Esophagus muscularis mucosa (tissue), 4 donors: Measurements from ENCODE around the gene FAN1. TPM values are rescaled to one million over a fixed set of nuclear protein-coding genes. Genes with fewer than 3 reads are reported as not detected.
"Not testable (repeated sequence)": the region's sequence is repeated elsewhere in the genome, so short reads cannot be mapped to it uniquely, and the experiment has no call there.

Source experiments
- DNase-seq: peaks from one replicate; pipeline ENCODE4 v3.0.0-alpha.2; 2017; ENCODE audit errors: extremely low spot score
- H3K27ac ChIP-seq, 4 donors: fragments of 200-600 bp; sonication (generic); replicated peaks in 1 of 4; 1 replicate in 3 of 4; 2 replicates in 1 of 4; pipeline ENCODE4 v1.5.1; 2016 to 2019; ENCODE audit warnings: mild to moderate bottlenecking in 1 of 4
- H3K27me3 ChIP-seq, 4 donors: fragments of 200-600 bp; sonication (generic); one replicate each; pipeline versions ENCODE4 v1.5.1 to v1.6.0; 2016 to 2019
- H3K36me3 ChIP-seq, 4 donors: fragments of 200-600 bp; sonication (generic); one replicate each; pipeline ENCODE4 v1.5.1; 2016 to 2019
- H3K4me1 ChIP-seq, 4 donors: fragments of 200-600 bp; sonication (generic); one replicate each; pipeline ENCODE4 v1.5.1; 2016 to 2019
- H3K4me3 ChIP-seq, 4 donors: fragments of 200-600 bp; sonication (generic); 1 replicate in 2 of 4; 2 replicates in 2 of 4; pipeline ENCODE4 v1.5.1; 2016 to 2019; ENCODE audit warnings: mild to moderate bottlenecking in 4 of 4, moderate library complexity in 1 of 4
- H3K9me3 ChIP-seq, 4 donors: fragments of 200-600 bp; sonication (generic); 1 replicate in 3 of 4; 2 replicates in 1 of 4; pipeline ENCODE4 v1.5.1; 2016 to 2019
- EP300 ChIP-seq: sonication (generic); formaldehyde crosslinking; IDR thresholded peaks from one replicate; pipeline ENCODE4 v1.6.1; 2017; ENCODE audit warnings: antibody characterized with exemption
- POLR2A ChIP-seq: fragments of 450-650 bp; IDR thresholded peaks from one replicate; pipeline ENCODE4 v1.6.1; 2017; ENCODE audit warnings: antibody characterized with exemption, moderate library complexity, mild to moderate bottlenecking, low read depth
- POLR2AphosphoS5 ChIP-seq, 2 donors: sonication (generic); formaldehyde crosslinking; IDR thresholded peaks; one replicate each; pipeline ENCODE4 v1.6.1; 2017; ENCODE audit warnings: antibody characterized with exemption in 2 of 2
- WGBS: methylation state at CpG from one replicate; pipeline ENCODE4 v1.1.5; 2018; 5-methylcytosine and 5-hydroxymethylcytosine counted together
- intact Hi-C: fragments of 100-400 bp; cut with DNase I; formaldehyde crosslinking; loops from one replicate; pipeline ENCODE4 v1.15.1; 2023
- total RNA-seq, 4 donors: library from RNA; depleted of rRNA; stranded (reverse); fragments of >200 nt; gene quantifications; one replicate each; pipeline versions ENCODE4 v1.1.0 to v1.2.1, GENCODE V29; 2016
- TF ChIP-seq, protein P1 (sequence below), 3 experiments: fragments of 200-600 bp in 2 of 3; fragments of 450-650 bp in 1 of 3; sonication (generic) in 2 of 3; IDR thresholded peaks; one replicate each; pipeline ENCODE4 v1.5.1; 2017 to 2019; ENCODE audit warnings: antibody characterized with exemption in 3 of 3, mild to moderate bottlenecking in 2 of 3, moderate library complexity in 1 of 3

Gene FAN1
- total RNA-seq, 4 donors from 2014 or later, result 13.6 to 18.7 (median 17.4) TPM

GRCh38 chr15:30877070-30877469 lies 26.6 kb upstream of the FAN1 start:
- Histone ChIP-seq H3K9me3 (no peaks in the 10 kb centered on the region), H3K27me3 (no peaks in the 10 kb centered on the region), H3K27ac (no peak overlapping the region), H3K36me3 (no peaks in the 10 kb centered on the region), H3K4me1 (no peaks in the 10 kb centered on the region), H3K4me3 (no peak overlapping the region)
- DNase-seq, result no peak
- TF ChIP-seq, protein P1, sequence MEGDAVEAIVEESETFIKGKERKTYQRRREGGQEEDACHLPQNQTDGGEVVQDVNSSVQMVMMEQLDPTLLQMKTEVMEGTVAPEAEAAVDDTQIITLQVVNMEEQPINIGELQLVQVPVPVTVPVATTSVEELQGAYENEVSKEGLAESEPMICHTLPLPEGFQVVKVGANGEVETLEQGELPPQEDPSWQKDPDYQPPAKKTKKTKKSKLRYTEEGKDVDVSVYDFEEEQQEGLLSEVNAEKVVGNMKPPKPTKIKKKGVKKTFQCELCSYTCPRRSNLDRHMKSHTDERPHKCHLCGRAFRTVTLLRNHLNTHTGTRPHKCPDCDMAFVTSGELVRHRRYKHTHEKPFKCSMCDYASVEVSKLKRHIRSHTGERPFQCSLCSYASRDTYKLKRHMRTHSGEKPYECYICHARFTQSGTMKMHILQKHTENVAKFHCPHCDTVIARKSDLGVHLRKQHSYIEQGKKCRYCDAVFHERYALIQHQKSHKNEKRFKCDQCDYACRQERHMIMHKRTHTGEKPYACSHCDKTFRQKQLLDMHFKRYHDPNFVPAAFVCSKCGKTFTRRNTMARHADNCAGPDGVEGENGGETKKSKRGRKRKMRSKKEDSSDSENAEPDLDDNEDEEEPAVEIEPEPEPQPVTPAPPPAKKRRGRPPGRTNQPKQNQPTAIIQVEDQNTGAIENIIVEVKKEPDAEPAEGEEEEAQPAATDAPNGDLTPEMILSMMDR (IDR thresholded peaks at IDR 0.05), result no peak
- TF ChIP-seq POLR2AphosphoS5 (IDR thresholded peaks at IDR 0.05) (no peak), EP300 (no peak), POLR2A (no peak)
- intact Hi-C loops, result no loop called here

DNA sequence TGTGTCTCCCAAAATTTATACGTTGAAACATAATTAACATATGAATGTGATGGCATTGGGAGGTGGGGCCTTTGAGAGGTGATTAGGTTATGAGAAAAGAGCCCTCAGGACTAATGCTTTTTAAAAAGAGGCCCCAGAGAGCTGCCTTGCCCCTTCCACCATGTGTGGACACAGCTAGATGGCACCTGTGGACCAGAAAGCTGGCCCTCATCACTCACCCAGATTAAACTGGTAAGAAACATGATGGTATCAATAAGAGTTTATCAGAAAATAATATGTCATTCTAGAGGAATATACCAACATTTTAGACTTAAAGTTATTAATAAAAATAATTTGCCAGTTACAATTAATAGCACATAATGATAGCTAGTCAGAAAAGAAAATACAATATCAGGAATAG lies 25.2 kb upstream of the FAN1 start:
- 57% methylated on average over 1 of the region's 1 CpG for WGBS

DNA sequence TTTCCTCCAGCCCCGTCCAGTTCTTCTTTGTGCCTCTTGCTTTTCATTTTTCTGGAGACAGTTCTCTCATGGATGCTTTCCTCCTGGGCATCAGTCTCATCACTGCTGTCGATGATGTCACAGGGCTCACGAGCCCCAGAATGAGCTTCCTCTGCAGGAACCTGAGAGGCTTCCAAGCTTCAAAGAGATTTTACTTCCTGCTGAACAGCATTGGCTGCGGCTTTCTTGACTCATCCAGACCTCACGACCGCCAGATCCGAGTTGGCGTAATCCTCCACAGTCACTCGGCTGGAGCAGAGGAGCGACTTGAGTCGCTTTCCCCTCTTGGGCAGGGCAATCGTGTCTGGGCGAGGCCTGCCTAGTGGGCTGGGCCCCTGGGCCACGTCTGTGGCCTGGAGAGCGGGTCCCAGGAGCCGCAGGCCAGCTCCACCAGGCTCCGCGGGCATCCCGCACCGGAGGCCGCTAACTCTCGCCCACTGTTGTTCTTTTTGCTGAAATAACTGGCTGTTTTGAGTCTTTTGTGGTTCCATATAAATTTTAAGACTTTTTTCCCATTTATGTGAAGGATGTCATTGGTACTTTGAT lies 20.8 kb upstream of the FAN1 start:
- no peaks in the 10 kb centered on the region for H3K9me3 ChIP-seq
- 79% methylated on average over 22 of the region's 22 CpGs for WGBS
- no peaks in the 10 kb centered on the region for H3K4me1 ChIP-seq
- H3K36me3 ChIP-seq, result no peaks in the 10 kb centered on the region
- peaks cover 0 to 5% (median 0%) of the 10 kb centered on the region in 4 donors for H3K27me3 ChIP-seq
- TF ChIP-seq POLR2AphosphoS5 (IDR thresholded peaks at IDR 0.05) (no peak), POLR2A (no peak), EP300 (no peak)
- TF ChIP-seq, protein P1 (IDR thresholded peaks at IDR 0.05), result no peak
- intact Hi-C loops, result no loop called here
- no peak overlapping the region for H3K27ac ChIP-seq
- DNase-seq, result no peak
- H3K4me3 ChIP-seq, result no peak overlapping the region

More for the DNA sequence above, 25.2 kb upstream of the FAN1 start:
- intact Hi-C loops, result no loop called here
- Histone ChIP-seq H3K27ac (no peak overlapping the region), H3K27me3 (peaks cover 0 to 2% (median 0%) of the 10 kb centered on the region in 4 donors), H3K9me3 (no peaks in the 10 kb centered on the region), H3K36me3 (no peaks in the 10 kb centered on the region), H3K4me3 (no peak overlapping the region), H3K4me1 (no peaks in the 10 kb centered on the region)
- TF ChIP-seq POLR2A, result no peak
- TF ChIP-seq, protein P1 (IDR thresholded peaks at IDR 0.05), result no peak
- no peak for TF ChIP-seq POLR2AphosphoS5 (IDR thresholded peaks at IDR 0.05)
- no peak for TF ChIP-seq EP300
- DNase-seq, result no peak

DNA sequence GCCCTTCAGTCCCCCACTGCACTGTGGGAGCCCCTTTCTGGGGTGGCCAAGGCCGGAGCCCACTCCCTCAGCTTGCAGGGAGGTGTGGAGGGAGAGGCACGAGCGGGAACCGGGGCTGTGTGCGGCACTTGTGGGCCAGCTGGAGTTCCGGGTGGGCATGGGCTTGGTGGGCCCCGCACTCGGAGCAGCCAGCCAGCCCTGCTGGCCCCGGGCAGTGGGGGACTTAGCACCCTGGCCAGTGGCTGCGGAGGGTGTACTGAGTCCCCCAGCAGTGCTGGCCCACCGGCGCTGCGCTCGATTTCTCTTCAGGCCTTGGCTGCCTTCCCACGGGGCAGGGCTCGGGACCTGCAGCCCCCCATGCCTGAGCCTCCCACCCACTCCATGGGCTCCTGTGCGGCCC lies 20.0 kb upstream of the FAN1 start:
- H3K4me1 ChIP-seq, intact Hi-C loops, H3K27me3 ChIP-seq, H3K27ac ChIP-seq, H3K9me3 ChIP-seq, H3K36me3 ChIP-seq, H3K4me3 ChIP-seq, DNase-seq: not testable (repeated sequence)
- 100% methylated on average over 1 of the region's 17 CpGs for WGBS

DNA sequence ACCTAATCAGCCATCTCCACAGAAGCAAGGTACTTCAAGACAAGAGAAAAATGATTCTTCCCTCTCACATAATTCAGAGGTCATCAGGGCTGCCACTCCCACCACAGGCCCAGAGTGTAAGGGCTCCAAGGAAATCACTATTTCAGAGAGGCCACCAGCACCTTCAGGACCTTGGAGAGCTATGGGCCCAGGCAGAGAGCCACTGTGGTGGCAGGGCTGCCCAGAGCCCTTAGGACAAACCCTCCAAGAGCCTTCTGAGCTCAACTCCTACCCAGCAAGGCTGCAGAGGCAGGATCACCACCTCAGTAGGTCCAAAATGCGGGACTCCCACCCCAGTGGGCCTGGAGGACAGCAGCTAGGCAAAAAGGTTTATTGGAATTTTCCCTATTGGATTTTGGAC lies 17.9 kb upstream of the FAN1 start:
- intact Hi-C loops, result no loop called here
- no peak overlapping the region for H3K27ac ChIP-seq
- H3K4me1 ChIP-seq, result no peaks in the 10 kb centered on the region
- 86% methylated on average over 1 of the region's 1 CpG for WGBS
- no peaks in the 10 kb centered on the region for H3K36me3 ChIP-seq
- no peak for DNase-seq
- H3K27me3 ChIP-seq, result peaks cover 0 to 5% (median 0%) of the 10 kb centered on the region in 4 donors
- TF ChIP-seq EP300 (no peak), POLR2AphosphoS5 (IDR thresholded peaks at IDR 0.05) (no peak), POLR2A (no peak)
- TF ChIP-seq, protein P1 (IDR thresholded peaks at IDR 0.05), result no peak
- no peaks in the 10 kb centered on the region for H3K9me3 ChIP-seq
- no peak overlapping the region for H3K4me3 ChIP-seq
